ENCODE results near the gene WDR19. TPM values are rescaled to one million over a fixed set of nuclear protein-coding genes. Genes with fewer than 3 reads are reported as not detected.
"Not testable (repeated sequence)": the region's sequence is repeated elsewhere in the genome, so short reads cannot be mapped to it uniquely, and the experiment has no call there.

Gene WDR19
- total RNA-seq, 1 experiment from 2014 or later, result 33.2 TPM

GRCh38 chr4:39170301-39170700 lies 12.0 kb upstream of the WDR19 start:
- Histone ChIP-seq H3K9me2 (ENCODE audit: insufficient read depth) (no peaks in the 10 kb centered on the region), H3K4me3 (no peak overlapping the region), H3K36me3 (ENCODE audit: low read depth) (no peaks in the 10 kb centered on the region), H3K9me3 (ENCODE audit: insufficient read depth, low read depth) (no peaks in the 10 kb centered on the region), H3K79me2 (ENCODE audit: low read depth) (no peaks in the 10 kb centered on the region), H3K27me3 (ENCODE audit: insufficient read depth, low read depth) (no peaks in the 10 kb centered on the region), H3K4me2 (no peak overlapping the region), H3K4me1 (replicated peaks; ENCODE audit: insufficient read depth) (no peaks in the 10 kb centered on the region), H2AFZ (no peak overlapping the region), H4K20me1 (ENCODE audit: insufficient read depth) (no peaks in the 10 kb centered on the region), H3F3A (ENCODE audit: insufficient read depth, low read depth) (0 out of 2 replicates have a peak, but pooled peaks cover 5% of the 10 kb centered on the region), H3K27ac (no peak overlapping the region)
- ChIA-PET CTCF (no interaction called here), POLR2A (ENCODE audit: unreplicated experiment) (no interaction called here)
- intact Hi-C loops (cut with micrococcal nuclease; ENCODE audit: unreplicated experiment), result no loop called here
- no TSS peak for BruUV-seq (replicated peaks)
- TF ChIP-seq EZH2 (IDR thresholded peaks at IDR 0.05; ENCODE audit: low read depth) (no peak), CTCF (conservative IDR thresholded peaks at IDR 0.05) (no peak)
- no peak for DNase-seq

GRCh38 chr4:39178706-39179105 lies 3.6 kb upstream of the WDR19 start:
- H3F3A ChIP-seq (ENCODE audit: insufficient read depth, low read depth), result peaks cover 4% of the 10 kb centered on the region; the same call in 1 of the 2 replicates
- no peaks in the 10 kb centered on the region for H3K27me3 ChIP-seq (ENCODE audit: insufficient read depth, low read depth)
- CTCF ChIA-PET, result no interaction called here
- H3K9me2 ChIP-seq (ENCODE audit: insufficient read depth), result no peaks in the 10 kb centered on the region
- BruUV-seq (replicated peaks), result no TSS peak
- no peak overlapping the region for H3K4me2 ChIP-seq
- no peaks in the 10 kb centered on the region for H4K20me1 ChIP-seq (ENCODE audit: insufficient read depth)
- H3K36me3 ChIP-seq (ENCODE audit: low read depth), result no peaks in the 10 kb centered on the region
- no peak overlapping the region for H2AFZ ChIP-seq
- no peak overlapping the region for H3K4me3 ChIP-seq
- H3K9me3 ChIP-seq (ENCODE audit: insufficient read depth, low read depth), result no peaks in the 10 kb centered on the region
- no peaks in the 10 kb centered on the region for H3K79me2 ChIP-seq (ENCODE audit: low read depth)
- TF ChIP-seq CTCF (conservative IDR thresholded peaks at IDR 0.05) (no peak), EZH2 (IDR thresholded peaks at IDR 0.05; ENCODE audit: low read depth) (no peak)
- POLR2A ChIA-PET (ENCODE audit: unreplicated experiment), result no interaction called here
- DNase-seq, result no peak
- H3K27ac ChIP-seq, result no peak overlapping the region
- peaks cover 11% of the 10 kb centered on the region for H3K4me1 ChIP-seq (replicated peaks; ENCODE audit: insufficient read depth)
- intact Hi-C loops (cut with micrococcal nuclease; ENCODE audit: unreplicated experiment), result no loop called here

GRCh38 chr4:39179681-39180080 lies 2.6 kb upstream of the WDR19 start:
- TF ChIP-seq EZH2 (IDR thresholded peaks at IDR 0.05; ENCODE audit: low read depth) (no peak), CTCF (conservative IDR thresholded peaks at IDR 0.05) (no peak)
- H3K27ac ChIP-seq, result no peak overlapping the region
- DNase-seq, result no peak
- no peak overlapping the region for H2AFZ ChIP-seq
- peaks cover 4% of the 10 kb centered on the region; the same call in 1 of the 2 replicates for H3F3A ChIP-seq (ENCODE audit: insufficient read depth, low read depth)
- H4K20me1 ChIP-seq (ENCODE audit: insufficient read depth), result no peaks in the 10 kb centered on the region
- intact Hi-C loops (cut with micrococcal nuclease; ENCODE audit: unreplicated experiment), result no loop called here
- H3K9me3 ChIP-seq (ENCODE audit: insufficient read depth, low read depth), result no peaks in the 10 kb centered on the region
- H3K9me2 ChIP-seq (ENCODE audit: insufficient read depth), result no peaks in the 10 kb centered on the region
- POLR2A ChIA-PET (ENCODE audit: unreplicated experiment), result no interaction called here
- peaks cover 7% of the 10 kb centered on the region; the same call in 1 of the 2 replicates for H3K79me2 ChIP-seq (ENCODE audit: low read depth)
- H3K4me1 ChIP-seq (replicated peaks; ENCODE audit: insufficient read depth), result peaks cover 15% of the 10 kb centered on the region
- H3K4me3 ChIP-seq, result no peak overlapping the region
- no TSS peak for BruUV-seq (replicated peaks)
- no peak overlapping the region for H3K4me2 ChIP-seq
- no peaks in the 10 kb centered on the region for H3K27me3 ChIP-seq (ENCODE audit: insufficient read depth, low read depth)
- CTCF ChIA-PET, result no interaction called here
- no peaks in the 10 kb centered on the region for H3K36me3 ChIP-seq (ENCODE audit: low read depth)

GRCh38 chr4:39180629-39181028 lies 1.7 kb upstream of the WDR19 start:
- H3K79me2 ChIP-seq (ENCODE audit: low read depth); H3K4me2 ChIP-seq; CTCF ChIA-PET; H3F3A ChIP-seq (ENCODE audit: insufficient read depth, low read depth); H3K36me3 ChIP-seq (ENCODE audit: low read depth); DNase-seq; BruUV-seq (replicated peaks); H2AFZ ChIP-seq; H3K9me2 ChIP-seq (ENCODE audit: insufficient read depth); H3K9me3 ChIP-seq (ENCODE audit: insufficient read depth, low read depth); POLR2A ChIA-PET (ENCODE audit: unreplicated experiment); H3K27ac ChIP-seq; intact Hi-C loops (cut with micrococcal nuclease; ENCODE audit: unreplicated experiment); H3K27me3 ChIP-seq (ENCODE audit: insufficient read depth, low read depth); H4K20me1 ChIP-seq (ENCODE audit: insufficient read depth); H3K4me3 ChIP-seq: not testable (repeated sequence)
- H3K4me1 ChIP-seq (replicated peaks; ENCODE audit: insufficient read depth), result peaks cover 15% of the 10 kb centered on the region

All from PC-9 (cell line).